HG03060 (cell line): ENCODE results near the gene CSF1.
"Not testable (repeated sequence)": the region's sequence is repeated elsewhere in the genome, so short reads cannot be mapped to it uniquely, and the experiment has no call there.

ENCODE experiments used
- ATAC-seq: cut with Tn5 transposase; IDR thresholded peaks from one replicate; pipeline ENCODE4 v1.9.1; 2021; ENCODE audit warnings: low read depth, moderate number of reproducible peaks; ENCODE audit not compliant: unreplicated experiment

The CSF1 gene

GRCh38 chr1:109917768-109918606 lies 7.3 kb downstream of the CSF1 start:
- no peak for ATAC-seq

GRCh38 chr1:109918671-109919070 lies 8.0 kb downstream of the CSF1 start:
- no peak for ATAC-seq

GRCh38 chr1:109919303-109919702 lies 8.7 kb downstream of the CSF1 start:
- no peak for ATAC-seq

- not testable (repeated sequence) for ATAC-seq
Measured at GRCh38 chr1:109920391-109920790, 9.7 kb downstream of the CSF1 start.

GRCh38 chr1:109922326-109922725 lies 11.7 kb downstream of the CSF1 start:
- ATAC-seq: no peak

GRCh38 chr1:109923131-109923945 lies 12.7 kb downstream of the CSF1 start:
- no peak for ATAC-seq

GRCh38 chr1:109923946-109924275 lies 13.3 kb downstream of the CSF1 start:
- ATAC-seq: no peak

- no peak for ATAC-seq
Measured at GRCh38 chr1:109924316-109924715, 13.7 kb downstream of the CSF1 start.

- ATAC-seq: no peak
Measured at GRCh38 chr1:109925159-109925990, 14.7 kb downstream of the CSF1 start.

- ATAC-seq: no peak
Measured at GRCh38 chr1:109926662-109927300, 16.1 kb downstream of the CSF1 start.

GRCh38 chr1:109927356-109927755 lies 16.7 kb downstream of the CSF1 start:
- no peak for ATAC-seq

GRCh38 chr1:109927911-109928321 lies 17.3 kb downstream of the CSF1 start:
- no peak for ATAC-seq

GRCh38 chr1:109928591-109929111 lies 18.0 kb downstream of the CSF1 start:
- no peak for ATAC-seq

GRCh38 chr1:109929170-109929569 lies 18.5 kb downstream of the CSF1 start:
- ATAC-seq: no peak

- no peak for ATAC-seq
Measured at GRCh38 chr1:109929588-109930251, 19.1 kb downstream of the CSF1 start.

- no peak for ATAC-seq
Measured at GRCh38 chr1:109930252-109930993, 19.8 kb downstream of the CSF1 start.

GRCh38 chr1:109931189-109931731 lies 20.6 kb downstream of the CSF1 start:
- no peak for ATAC-seq

GRCh38 chr1:109931911-109932636 lies 21.4 kb downstream of the CSF1 start:
- no peak for ATAC-seq
